GM19099 (cell line): Measurements from ENCODE around the gene MRAS.

ENCODE experiments used
- POLR2A ChIP-seq: IDR thresholded peaks from 3 replicates; pipeline ENCODE4 v1.6.1; 2011; ENCODE audit warnings: low read depth; ENCODE audit not compliant: insufficient read length; ENCODE audit errors: extremely low read depth

The MRAS gene

GRCh38 chr3:138384976-138385375, 36.6 kb downstream of the MRAS start:
- no peak for TF ChIP-seq POLR2A

- no peak for TF ChIP-seq POLR2A
Measured at GRCh38 chr3:138389144-138389601, 40.8 kb downstream of the MRAS start.

- TF ChIP-seq POLR2A, result no peak
Measured at GRCh38 chr3:138389841-138390581, 41.6 kb downstream of the MRAS start.

- no peak for TF ChIP-seq POLR2A
Measured at GRCh38 chr3:138390582-138390932, 42.2 kb downstream of the MRAS start.

GRCh38 chr3:138394156-138394555, 45.8 kb downstream of the MRAS start:
- no peak for TF ChIP-seq POLR2A

GRCh38 chr3:138394686-138395085, 46.3 kb downstream of the MRAS start:
- no peak for TF ChIP-seq POLR2A

- TF ChIP-seq POLR2A, result no peak
Measured at GRCh38 chr3:138395865-138396751, 47.7 kb downstream of the MRAS start.

GRCh38 chr3:138396752-138397410, 48.5 kb downstream of the MRAS start:
- TF ChIP-seq POLR2A, result no peak

GRCh38 chr3:138397983-138398382, 49.6 kb downstream of the MRAS start:
- no peak for TF ChIP-seq POLR2A

GRCh38 chr3:138398791-138399575, 50.6 kb downstream of the MRAS start:
- no peak for TF ChIP-seq POLR2A

GRCh38 chr3:138399766-138400165, 51.4 kb downstream of the MRAS start:
- TF ChIP-seq POLR2A, result no peak

GRCh38 chr3:138400651-138401070, 52.3 kb downstream of the MRAS start:
- TF ChIP-seq POLR2A, result no peak

- no peak for TF ChIP-seq POLR2A
Measured at GRCh38 chr3:138401834-138402233, 53.5 kb downstream of the MRAS start.

- TF ChIP-seq POLR2A, result no peak
Measured at GRCh38 chr3:138404121-138404520, 55.7 kb downstream of the MRAS start.

- TF ChIP-seq POLR2A, result no peak
Measured at GRCh38 chr3:138405001-138405400, 56.6 kb downstream of the MRAS start.
